D341Med (cell line): ENCODE data around the gene TBX1.
A peak's percentile ranks its signal among the peaks of the same experiment; 100 is the strongest.

Source experiments
- DNase-seq: peaks from one replicate; pipeline ENCODE4 v3.0.0; 2012; ENCODE audit warnings: low spot score

Gene TBX1

DNA sequence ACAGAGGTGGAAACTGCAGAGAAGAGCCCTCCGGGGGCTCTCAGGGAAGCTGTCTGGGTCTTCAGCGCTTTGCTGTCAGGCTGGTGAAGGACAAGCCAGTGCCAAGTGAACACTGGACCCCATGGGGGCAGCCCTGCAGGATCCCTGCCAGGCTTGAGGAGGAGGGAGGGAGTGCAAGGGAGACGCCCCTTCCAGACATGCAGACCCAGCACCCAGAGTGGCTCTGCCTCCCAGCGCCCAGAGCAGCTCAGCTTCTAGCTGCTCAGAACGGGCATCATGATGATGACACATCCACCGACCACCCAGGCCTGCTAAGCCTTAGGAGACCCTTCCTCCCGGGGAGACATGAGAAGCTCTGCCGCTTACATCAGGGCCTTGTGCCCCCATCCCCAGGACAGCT, 39.7 kb downstream of the TBX1 start:
- no peak for DNase-seq

DNA sequence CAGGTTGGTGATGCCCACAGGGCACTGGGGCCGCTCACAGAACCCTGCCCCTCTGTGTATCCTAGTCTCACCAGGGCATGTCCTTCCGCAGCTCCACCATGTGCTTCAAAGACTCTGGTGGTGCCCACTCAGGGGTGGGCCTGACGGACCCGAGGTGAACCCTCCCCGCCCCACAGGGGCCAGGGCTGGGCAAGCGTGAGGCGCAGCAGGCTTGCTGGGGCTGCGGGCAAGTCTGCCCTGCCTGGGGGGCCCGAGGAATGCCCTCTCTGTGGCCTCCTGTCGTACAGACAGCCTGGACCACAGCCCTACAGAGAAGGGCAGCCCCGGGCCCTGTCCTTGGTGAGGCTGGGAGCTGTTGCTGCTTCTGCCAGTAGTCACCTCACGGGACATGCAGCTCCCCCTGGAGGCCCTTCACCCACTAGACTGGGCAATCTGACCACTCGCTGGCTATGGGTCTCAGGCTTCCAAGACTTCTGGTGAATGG, 40.2 kb downstream of the TBX1 start:
- DNase-seq = no peak

GRCh38 chr22:19801340-19802000, 40.9 kb downstream of the TBX1 start:
- DNase-seq = no peak

- no peak for DNase-seq
Measured at GRCh38 chr22:19802001-19802893, 41.7 kb downstream of the TBX1 start.

GRCh38 chr22:19802894-19803735, 42.5 kb downstream of the TBX1 start:
- DNase-seq = no peak

DNA sequence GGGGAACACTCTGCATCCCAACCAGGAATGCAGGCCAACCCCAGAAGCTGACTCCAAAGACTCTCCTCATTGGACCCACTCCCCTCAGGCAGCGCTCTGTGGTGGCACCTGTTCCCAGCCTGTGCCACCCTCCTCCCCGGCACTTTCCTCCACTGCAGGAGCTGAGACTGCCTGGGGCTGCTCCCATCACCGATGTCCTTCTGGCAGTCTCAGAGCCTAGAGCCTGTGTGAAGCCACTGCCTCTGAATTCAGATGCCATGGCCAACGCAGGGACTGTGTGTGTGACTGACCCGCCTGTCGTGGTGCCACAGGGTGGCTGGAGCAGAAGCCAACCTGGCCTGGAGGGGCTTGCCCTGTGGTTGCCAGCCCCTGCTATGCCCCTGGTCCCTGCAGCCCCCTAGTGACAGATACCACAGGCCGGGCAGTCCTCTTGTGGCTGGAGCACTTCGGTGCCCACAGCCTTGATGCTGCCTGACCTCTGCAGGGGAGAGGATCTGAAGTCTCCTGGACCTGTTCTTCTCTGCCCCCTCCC, 43.2 kb downstream of the TBX1 start:
- no peak for DNase-seq

- no peak for DNase-seq
Measured at GRCh38 chr22:19805821-19806212, 45.2 kb downstream of the TBX1 start.

- DNase-seq = peak; percentile 90
Measured at GRCh38 chr22:19806213-19807160, 45.9 kb downstream of the TBX1 start.

- DNase-seq = no peak
Measured at GRCh38 chr22:19807161-19807913, 46.8 kb downstream of the TBX1 start.

DNA sequence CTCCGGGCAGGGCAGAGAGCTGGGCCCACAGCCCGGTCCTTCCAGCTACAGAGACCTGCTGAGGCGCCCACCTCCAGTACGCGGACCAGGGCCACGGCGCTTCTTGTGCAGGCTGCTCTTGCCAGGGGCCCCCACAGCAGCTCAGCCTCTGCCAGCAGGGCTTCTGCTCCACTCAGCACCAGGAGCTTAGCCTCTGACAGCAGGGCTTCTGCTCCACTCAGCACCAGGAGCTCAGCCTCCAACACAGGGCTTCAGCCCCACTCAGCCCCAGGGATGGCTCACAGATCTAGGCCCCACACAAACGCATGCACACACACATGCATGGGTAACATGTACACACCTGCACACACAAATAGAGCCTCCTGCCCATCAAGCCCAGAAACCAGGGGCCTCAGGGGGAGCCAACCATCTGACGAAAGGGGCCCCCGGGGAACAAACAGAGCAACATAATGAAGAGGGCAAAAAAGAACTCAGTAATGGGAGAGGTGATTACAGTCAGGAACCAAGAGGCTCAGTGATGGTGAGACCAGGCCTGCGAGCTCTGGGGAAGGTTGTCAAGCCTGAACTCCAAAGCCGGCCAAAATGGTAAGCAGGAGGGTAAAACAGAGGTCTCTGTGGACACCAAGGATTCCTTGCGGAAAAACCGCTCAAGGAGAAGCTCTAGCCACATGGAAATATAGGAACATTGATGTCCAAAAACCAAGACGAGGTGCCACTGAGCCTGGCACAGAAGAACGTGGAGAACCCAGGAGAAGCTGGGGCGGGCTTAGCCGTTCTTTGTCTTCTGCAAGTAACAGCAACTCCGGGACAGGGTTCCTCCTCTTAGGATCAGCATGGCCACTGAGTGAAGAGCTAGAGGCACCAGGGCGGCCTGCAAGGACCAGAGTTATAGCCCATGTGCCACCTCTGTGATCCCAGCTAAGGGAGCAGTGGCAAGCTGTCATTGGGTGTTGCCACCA, 47.6 kb downstream of the TBX1 start:
- no peak for DNase-seq

GRCh38 chr22:19808873-19809478, 48.4 kb downstream of the TBX1 start:
- DNase-seq = no peak

GRCh38 chr22:19809741-19810140, 49.2 kb downstream of the TBX1 start:
- DNase-seq = no peak

- peak; percentile 32 for DNase-seq
Measured at GRCh38 chr22:19810381-19811201, 50.0 kb downstream of the TBX1 start.

DNA sequence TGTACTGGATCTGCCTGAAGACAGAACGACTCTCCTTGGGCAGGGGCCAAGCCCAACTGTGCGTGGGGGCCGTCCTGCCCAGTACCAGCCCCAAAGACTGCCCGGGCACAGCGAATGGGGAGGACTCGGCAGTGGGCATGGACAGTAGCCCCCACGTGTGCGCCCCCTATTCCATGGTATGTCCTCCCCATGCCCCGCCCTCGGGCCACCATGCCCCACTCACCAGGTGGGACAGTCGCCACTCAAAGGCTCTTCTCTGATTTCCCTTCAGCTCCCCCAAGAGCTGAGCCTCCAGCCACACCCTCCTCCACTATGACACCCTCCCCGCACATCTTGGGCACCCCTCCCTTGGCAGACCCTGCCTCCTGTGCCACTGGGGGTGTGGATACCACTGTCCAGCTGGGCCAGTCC, 50.6 kb downstream of the TBX1 start:
- DNase-seq = peak; percentile 27

DNA sequence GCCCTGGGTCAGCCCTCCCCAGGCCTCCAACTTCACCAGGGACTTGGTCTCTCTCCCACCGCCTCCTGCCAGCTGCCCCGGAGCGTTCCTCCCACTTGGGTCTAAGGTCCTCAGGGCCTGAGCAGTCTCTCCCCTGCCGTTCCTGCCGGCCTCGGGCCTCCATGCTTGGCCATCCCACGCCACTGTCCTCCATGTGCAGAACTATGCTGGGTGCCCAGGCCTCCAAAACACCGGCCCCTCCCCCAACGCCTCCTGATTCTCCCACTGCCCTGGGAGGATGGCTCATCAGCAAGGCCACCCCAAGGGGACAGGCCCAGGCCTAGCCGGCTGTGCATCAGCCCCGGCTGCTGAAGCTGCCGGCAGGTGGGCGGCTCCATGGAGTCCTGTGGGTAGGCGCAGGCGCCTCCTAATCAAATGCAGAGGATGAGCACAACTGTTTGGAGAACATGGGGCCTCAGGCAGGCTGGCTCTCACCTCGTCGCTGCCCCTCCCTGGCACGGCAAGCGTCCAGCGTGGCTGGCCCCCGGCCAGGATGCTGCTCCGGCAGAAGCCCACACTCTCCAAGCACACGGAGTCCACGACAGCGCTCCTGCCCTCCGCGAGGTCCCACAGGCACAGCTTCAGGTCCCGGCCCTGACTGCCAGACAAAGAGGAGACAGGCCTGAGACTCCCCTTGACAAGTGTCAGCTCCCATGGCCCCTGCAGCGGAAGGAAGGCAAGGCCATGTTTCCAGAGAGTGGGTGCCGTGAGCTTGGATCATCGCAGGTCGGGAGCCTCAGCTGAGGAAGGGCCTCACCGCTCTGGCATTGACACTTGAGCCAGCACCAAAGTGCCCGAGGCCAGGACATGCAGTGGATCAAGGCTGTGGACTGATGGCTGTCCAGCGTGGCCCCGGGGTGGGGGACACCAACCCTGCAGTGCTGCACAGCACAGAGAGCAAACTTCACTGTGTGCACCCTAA, 51.5 kb downstream of the TBX1 start:
- DNase-seq = peak; percentile 22

- DNase-seq = no peak
Measured at GRCh38 chr22:19812910-19813309, 52.3 kb downstream of the TBX1 start.

GRCh38 chr22:19814428-19814827, 53.9 kb downstream of the TBX1 start:
- no peak for DNase-seq
